Neural cell (in vitro differentiated cells): Measurements from ENCODE around the gene CRLF1. TPM values are rescaled to one million over a fixed set of nuclear protein-coding genes. Genes with fewer than 3 reads are reported as not detected.

Source experiments
- H2AFZ ChIP-seq: fragments of 200-600, 300-800 bp; sonication (generic), shearing (Covaris generic); 2 replicates; pipeline ENCODE4 v1.6.0; 2014; ENCODE audit warnings: low read depth, mild to moderate bottlenecking, antibody characterized with exemption, low read length, moderate library complexity
- H3F3A ChIP-seq: fragments of 200-600 bp; shearing (Covaris generic); 2 replicates; pipeline ENCODE4 v1.6.1; 2016; ENCODE audit warnings: mild to moderate bottlenecking, moderate library complexity, mixed read lengths, antibody characterized with exemption, low read length; ENCODE audit not compliant: insufficient read depth, poor library complexity, severe bottlenecking
- H3K27ac ChIP-seq: fragments of 200-600, 300-800 bp; sonication (generic), shearing (Covaris generic); 2 replicates; pipeline ENCODE4 v1.5.1; 2014; ENCODE audit warnings: mild to moderate bottlenecking, low read length, moderate library complexity
- H3K27me3 ChIP-seq: fragments of 300-800, 200-600 bp; sonication (generic), shearing (Covaris generic); 2 replicates; pipeline ENCODE4 v1.6.0; 2014; ENCODE audit warnings: mild to moderate bottlenecking, low read depth, low read length, moderate library complexity; ENCODE audit not compliant: insufficient read depth
- H3K36me3 ChIP-seq: fragments of 300-800, 200-600 bp; sonication (generic), shearing (Covaris generic); 2 replicates; pipeline ENCODE4 v1.5.1; 2014; ENCODE audit warnings: mild to moderate bottlenecking, antibody characterized with exemption, low read length, moderate library complexity; ENCODE audit not compliant: insufficient read depth
- H3K4me2 ChIP-seq: fragments of 300-800, 200-600 bp; sonication (generic), shearing (Covaris generic); 2 replicates; pipeline ENCODE4 v1.6.0; 2014; ENCODE audit warnings: mild to moderate bottlenecking, low read length
- H3K4me3 ChIP-seq: fragments of 300-800, 200-600 bp; sonication (generic), shearing (Covaris generic); 2 replicates; pipeline ENCODE4 v1.5.1; 2014; ENCODE audit warnings: mild to moderate bottlenecking, low read length, moderate library complexity
- H3K79me2 ChIP-seq: fragments of 200-600 bp; shearing (Covaris generic); replicated peaks from 2 replicates; pipeline ENCODE4 v1.6.0; 2014; ENCODE audit warnings: mild to moderate bottlenecking, low read length, moderate library complexity; ENCODE audit not compliant: insufficient read depth
- H3K9ac ChIP-seq: fragments of 300-800, 200-600 bp; sonication (generic), shearing (Covaris generic); 2 replicates; pipeline ENCODE4 v1.6.1; 2016; ENCODE audit warnings: mild to moderate bottlenecking, low read length, mixed read lengths
- H3K9me2 ChIP-seq: fragments of 200-600 bp; shearing (Covaris generic); 2 replicates; pipeline ENCODE4 v1.6.1; 2016; ENCODE audit warnings: mild to moderate bottlenecking, low read length, mixed read lengths; ENCODE audit not compliant: insufficient read depth
- H3K9me3 ChIP-seq: fragments of 200-600, 300-800 bp; sonication (generic), shearing (Covaris generic); 2 replicates; pipeline ENCODE4 v1.6.1; 2016; ENCODE audit warnings: mild to moderate bottlenecking, mixed run types, low read length, moderate library complexity, mixed read lengths
- H4K20me1 ChIP-seq: fragments of 200-600 bp; shearing (Covaris generic); 2 replicates; pipeline ENCODE4 v1.6.1; 2016; ENCODE audit warnings: mild to moderate bottlenecking, mixed run types; ENCODE audit not compliant: insufficient read depth
- CTCF ChIP-seq: fragments of 450-650 bp; IDR thresholded peaks from 2 replicates; pipeline ENCODE4 v1.5.1; 2014; ENCODE audit warnings: antibody characterized with exemption, mild to moderate bottlenecking, moderate library complexity; ENCODE audit not compliant: poor library complexity, severe bottlenecking
- EZH2 ChIP-seq: fragments of 200-600, 300-800 bp; shearing (Covaris generic), sonication (generic); IDR thresholded peaks from 2 replicates; pipeline ENCODE4 v1.6.1; 2014; ENCODE audit warnings: antibody characterized with exemption, low read length, borderline replicate concordance, mild to moderate bottlenecking; ENCODE audit not compliant: insufficient read depth, poor library complexity, severe bottlenecking
- MXI1 ChIP-seq: fragments of 450-650 bp; conservative IDR thresholded peaks from 2 replicates; pipeline ENCODE4 v1.6.1; 2014; ENCODE audit warnings: antibody characterized with exemption, mild to moderate bottlenecking; ENCODE audit not compliant: poor library complexity, severe bottlenecking
- POLR2AphosphoS5 ChIP-seq: IDR thresholded peaks from 2 replicates; pipeline ENCODE4 v1.6.1; 2012
- RAD21 ChIP-seq: fragments of 450-650 bp; conservative IDR thresholded peaks from 2 replicates; pipeline ENCODE4 v1.6.1; 2014; ENCODE audit warnings: antibody characterized with exemption, mild to moderate bottlenecking, moderate library complexity
- SMC3 ChIP-seq: fragments of 450-650 bp; conservative IDR thresholded peaks from 2 replicates; pipeline ENCODE4 v1.6.1; 2014; ENCODE audit warnings: antibody characterized with exemption, mild to moderate bottlenecking, moderate library complexity; ENCODE audit not compliant: poor library complexity
- TAF1 ChIP-seq: IDR thresholded peaks from 2 replicates; pipeline ENCODE4 v1.6.1; 2012; ENCODE audit warnings: low read depth
- polyA plus RNA-seq: library from polyadenylated mRNA; depleted of rRNA; stranded (reverse); fragments of >200 nt; gene quantifications from 2 replicates; pipeline ENCODE4 v1.2.3, GENCODE V29; 2014

Gene CRLF1
- polyA plus RNA-seq, 1 donor from 2014 or later = 14.2 TPM

- Histone ChIP-seq H3K9me2 (no peaks in the 10 kb centered on the region), H3K9ac (no peak overlapping the region), H3K9me3 (no peaks in the 10 kb centered on the region), H4K20me1 (no peaks in the 10 kb centered on the region), H3K4me2 (no peak overlapping the region), H3K27me3 (no peaks in the 10 kb centered on the region), H3F3A (no peaks in the 10 kb centered on the region), H2AFZ (no peak overlapping the region), H3K4me3 (no peak overlapping the region), H3K36me3 (no peaks in the 10 kb centered on the region), H3K79me2 (no peaks in the 10 kb centered on the region), H3K27ac (no peak overlapping the region)
- TF ChIP-seq EZH2 (no peak), MXI1 (no peak), CTCF (no peak), SMC3 (no peak), POLR2AphosphoS5 (no peak)
Measured at GRCh38 chr19:18650021-18650390, 43.4 kb upstream of the CRLF1 start.

- Histone ChIP-seq H3K9ac (no peak overlapping the region), H2AFZ (no peak overlapping the region), H3K9me3 (no peaks in the 10 kb centered on the region), H3K4me3 (no peak overlapping the region), H3K4me2 (no peak overlapping the region), H3F3A (no peaks in the 10 kb centered on the region), H3K79me2 (no peaks in the 10 kb centered on the region), H4K20me1 (no peaks in the 10 kb centered on the region), H3K27me3 (no peaks in the 10 kb centered on the region), H3K36me3 (no peaks in the 10 kb centered on the region), H3K27ac (no peak overlapping the region), H3K9me2 (no peaks in the 10 kb centered on the region)
- TF ChIP-seq MXI1 = no peak
- TF ChIP-seq EZH2 = no peak
- no peak for TF ChIP-seq RAD21
- peak; percentile 26 for TF ChIP-seq POLR2AphosphoS5
- no peak for TF ChIP-seq CTCF
Measured at GRCh38 chr19:18649371-18650020, 42.9 kb upstream of the CRLF1 start.

- Histone ChIP-seq H3K27ac (no peak overlapping the region), H3K4me3 (no peak overlapping the region), H3K9ac (no peak overlapping the region), H3K9me2 (no peaks in the 10 kb centered on the region), H3F3A (no peaks in the 10 kb centered on the region), H2AFZ (no peak overlapping the region), H3K36me3 (no peaks in the 10 kb centered on the region), H3K79me2 (no peaks in the 10 kb centered on the region), H3K4me2 (no peak overlapping the region), H3K27me3 (no peaks in the 10 kb centered on the region), H3K9me3 (no peaks in the 10 kb centered on the region), H4K20me1 (no peaks in the 10 kb centered on the region)
- TF ChIP-seq TAF1 = no peak
Measured at GRCh38 chr19:18648973-18649315, 42.3 kb upstream of the CRLF1 start.
